Measurements from ENCODE around the gene ZFYVE27.
"Not testable (repeated sequence)": the region's sequence is repeated elsewhere in the genome, so short reads cannot be mapped to it uniquely, and the experiment has no call there.

Gene ZFYVE27, protein sequence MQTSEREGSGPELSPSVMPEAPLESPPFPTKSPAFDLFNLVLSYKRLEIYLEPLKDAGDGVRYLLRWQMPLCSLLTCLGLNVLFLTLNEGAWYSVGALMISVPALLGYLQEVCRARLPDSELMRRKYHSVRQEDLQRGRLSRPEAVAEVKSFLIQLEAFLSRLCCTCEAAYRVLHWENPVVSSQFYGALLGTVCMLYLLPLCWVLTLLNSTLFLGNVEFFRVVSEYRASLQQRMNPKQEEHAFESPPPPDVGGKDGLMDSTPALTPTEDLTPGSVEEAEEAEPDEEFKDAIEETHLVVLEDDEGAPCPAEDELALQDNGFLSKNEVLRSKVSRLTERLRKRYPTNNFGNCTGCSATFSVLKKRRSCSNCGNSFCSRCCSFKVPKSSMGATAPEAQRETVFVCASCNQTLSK

DNA sequence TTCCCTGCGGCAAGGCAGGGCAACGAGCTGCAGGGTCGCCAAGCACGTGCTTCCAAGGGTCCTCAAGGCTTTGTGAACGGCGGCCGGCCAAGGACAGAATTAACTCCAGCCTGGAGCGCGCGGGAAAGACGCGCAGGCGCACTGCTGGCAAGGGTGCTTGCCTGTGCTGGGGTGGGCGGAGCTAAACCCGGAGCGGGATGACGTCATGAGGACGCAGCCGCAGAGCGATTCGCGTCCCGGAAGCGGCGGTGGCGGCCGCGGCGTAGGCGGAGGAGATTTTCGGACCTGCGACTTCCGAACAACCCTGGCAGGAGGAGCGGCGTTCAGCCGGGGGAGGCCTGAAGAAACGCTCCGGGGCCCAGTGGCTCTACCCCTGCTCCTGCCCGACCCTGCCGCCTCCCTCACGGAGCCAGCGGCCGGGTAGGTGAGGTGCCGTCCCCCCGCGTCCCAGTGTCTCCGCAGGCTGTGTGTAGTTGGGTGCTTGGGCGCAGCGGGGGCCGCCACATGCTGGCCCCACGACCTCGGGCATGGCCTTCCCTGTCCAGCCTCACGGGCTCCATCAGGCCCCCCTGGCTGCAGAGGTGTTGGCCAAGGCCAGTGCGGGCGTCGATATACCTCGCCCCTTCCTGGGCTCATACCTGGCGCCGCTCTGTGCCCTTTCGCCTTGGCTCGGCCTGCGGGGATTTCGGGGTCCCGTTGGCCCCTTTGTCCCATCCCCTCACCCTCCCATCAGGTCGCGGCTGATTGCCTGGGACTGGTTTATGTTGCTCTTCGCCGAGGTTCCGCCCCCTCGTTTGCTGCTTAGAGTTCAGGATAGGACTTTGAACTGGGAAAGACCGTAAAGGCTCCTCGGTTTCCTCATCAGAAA lies at the start of gene ZFYVE27:
Gene ZFYVE27, plus strand, starts transcription at position 227 of the 868 bp plus-strand sequence. CDS start 1,350 bp downstream, outside the sequence.
- peak; percentile 85 for DNase-seq

DNA sequence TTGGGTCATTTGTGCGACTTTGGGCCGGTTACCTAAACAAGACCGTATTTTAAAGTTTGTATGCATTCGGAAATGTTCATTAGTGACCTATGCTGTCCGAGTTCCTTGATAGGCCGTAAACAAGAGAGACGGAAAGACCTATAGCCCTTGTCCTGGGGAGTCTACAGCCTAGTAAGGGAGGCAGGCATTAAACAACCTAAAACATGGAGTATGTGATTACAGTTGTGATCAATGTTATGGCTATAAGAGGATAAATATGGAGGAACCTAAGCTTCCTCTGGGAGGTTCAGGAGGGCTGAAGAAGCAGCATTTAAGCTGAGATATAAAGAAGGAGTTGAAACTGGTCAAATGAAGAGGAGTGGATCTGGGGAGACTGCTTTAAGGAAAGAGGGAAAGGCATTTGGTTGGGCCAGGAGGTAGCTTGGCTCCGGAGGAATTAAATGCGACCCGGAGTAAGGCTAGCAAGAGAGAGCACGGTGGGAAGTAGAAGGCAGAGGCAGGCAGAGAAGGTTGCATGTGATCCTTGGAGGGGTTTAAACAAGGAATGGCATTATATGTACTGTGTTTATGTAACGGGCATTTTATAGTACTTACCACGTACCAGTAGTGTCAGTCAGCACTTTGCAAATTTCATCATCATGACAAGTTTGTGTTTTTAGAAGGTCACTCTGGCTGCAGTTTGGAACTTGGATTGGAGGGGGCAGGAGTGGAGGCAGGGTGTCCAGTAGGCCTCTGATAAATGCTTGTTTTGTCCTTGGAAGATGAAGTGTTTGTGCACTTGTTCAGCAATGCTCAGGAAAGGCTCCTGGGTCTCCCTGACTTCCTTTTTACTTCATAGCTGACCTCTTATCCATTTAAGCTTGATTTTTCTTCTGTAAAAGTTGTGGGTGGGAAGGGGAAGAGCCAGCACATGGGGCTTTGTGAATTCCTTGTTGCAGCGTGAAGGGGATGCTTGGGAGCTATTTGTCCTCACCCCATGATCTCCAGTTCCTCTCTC lies 48.8 kb upstream of the ZFYVE27 start:
- DNase-seq = no peak

DNA sequence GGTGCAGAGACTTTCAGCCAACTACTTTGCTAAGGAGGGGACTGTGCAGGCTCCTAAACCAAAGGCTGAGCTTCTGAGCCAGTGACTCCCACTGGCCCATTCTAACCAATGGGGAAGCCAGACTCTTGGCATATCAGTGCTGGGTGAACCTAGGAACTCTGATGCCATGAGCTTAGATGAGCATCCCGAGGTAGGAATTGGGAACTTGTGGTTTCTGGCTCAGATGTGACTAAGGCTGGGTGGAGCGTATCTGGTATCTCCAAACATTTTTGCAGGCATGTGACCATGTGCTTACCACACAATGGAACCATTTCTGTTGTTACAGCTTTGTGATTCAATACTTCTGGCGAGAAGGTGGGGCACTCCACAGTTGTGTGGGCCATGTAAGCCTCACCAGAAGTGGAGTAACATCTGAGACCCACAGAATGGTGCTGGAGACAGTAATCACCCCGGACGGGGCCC lies 47.3 kb upstream of the ZFYVE27 start:
- no peak for DNase-seq

DNA sequence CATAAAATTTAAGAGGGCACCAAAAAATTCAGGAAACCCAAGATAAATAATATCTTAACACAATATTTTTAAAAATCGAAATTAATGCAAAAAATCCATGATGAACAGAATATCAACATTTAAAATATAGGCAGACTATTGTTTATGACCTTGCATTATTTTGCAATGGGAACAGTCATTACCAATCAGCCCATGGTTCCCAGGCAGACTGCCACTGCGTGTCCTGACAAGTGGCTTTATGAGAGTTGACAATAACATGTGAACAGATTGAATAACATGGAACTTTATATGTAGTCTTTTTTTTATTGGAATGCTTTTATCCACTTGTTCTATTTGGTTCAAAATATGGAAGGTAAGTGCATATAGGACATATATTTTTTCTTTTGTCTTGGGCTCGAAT lies 46.8 kb upstream of the ZFYVE27 start:
- no peak for DNase-seq

DNA sequence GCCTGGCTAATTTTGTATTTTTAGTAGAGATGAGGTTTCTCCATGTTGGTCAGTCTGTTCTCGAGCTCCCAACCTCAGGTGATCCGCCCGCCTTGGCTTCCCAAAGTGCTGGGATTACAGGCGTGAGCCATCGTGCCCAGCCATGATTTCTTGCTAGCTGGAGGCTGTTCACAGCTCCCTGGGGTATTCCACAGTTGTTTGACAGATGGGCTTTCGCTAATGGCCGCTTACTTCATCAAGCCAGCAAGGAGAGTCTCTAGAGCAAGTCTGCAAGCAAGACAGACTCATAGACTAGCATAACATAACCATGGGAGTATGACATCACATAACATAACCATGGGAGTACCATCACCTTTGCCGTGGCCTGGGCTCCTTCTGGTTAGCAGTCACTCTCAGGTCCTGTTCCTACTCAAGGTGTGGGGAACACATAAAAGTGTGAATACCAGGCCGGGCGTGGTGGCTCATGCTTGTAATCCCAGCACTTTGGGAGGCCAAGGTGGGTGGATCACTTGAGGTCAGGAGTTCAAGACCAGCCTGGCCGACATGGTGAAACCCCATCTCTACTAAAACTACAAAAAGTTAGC lies 38.8 kb upstream of the ZFYVE27 start:
- DNase-seq = not testable (repeated sequence)

GRCh38 chr10:97701438-97702069 lies 35.4 kb upstream of the ZFYVE27 start:
- peak; percentile 43 for DNase-seq

- no peak for DNase-seq
Measured at GRCh38 chr10:97703398-97704067, 33.4 kb upstream of the ZFYVE27 start.

DNA sequence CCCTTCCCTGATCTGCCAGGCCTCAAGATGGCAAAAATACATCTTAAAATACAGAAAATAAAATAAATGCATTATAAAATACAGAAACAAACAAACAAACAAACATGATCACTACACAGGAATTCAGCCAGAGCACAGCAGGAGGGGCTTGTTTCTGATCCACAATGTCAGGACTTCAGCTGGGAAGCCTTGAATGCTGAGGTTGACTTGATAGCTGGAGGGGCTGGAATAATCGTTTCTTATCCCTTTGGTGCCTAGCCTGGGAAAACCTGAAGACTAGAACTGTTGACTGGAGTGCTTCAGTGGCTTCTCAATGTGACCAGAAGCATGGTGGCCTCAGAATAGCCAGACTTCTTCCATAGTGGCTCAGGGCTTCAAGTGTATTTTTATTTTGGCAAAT lies 32.6 kb upstream of the ZFYVE27 start:
- DNase-seq = no peak

DNA sequence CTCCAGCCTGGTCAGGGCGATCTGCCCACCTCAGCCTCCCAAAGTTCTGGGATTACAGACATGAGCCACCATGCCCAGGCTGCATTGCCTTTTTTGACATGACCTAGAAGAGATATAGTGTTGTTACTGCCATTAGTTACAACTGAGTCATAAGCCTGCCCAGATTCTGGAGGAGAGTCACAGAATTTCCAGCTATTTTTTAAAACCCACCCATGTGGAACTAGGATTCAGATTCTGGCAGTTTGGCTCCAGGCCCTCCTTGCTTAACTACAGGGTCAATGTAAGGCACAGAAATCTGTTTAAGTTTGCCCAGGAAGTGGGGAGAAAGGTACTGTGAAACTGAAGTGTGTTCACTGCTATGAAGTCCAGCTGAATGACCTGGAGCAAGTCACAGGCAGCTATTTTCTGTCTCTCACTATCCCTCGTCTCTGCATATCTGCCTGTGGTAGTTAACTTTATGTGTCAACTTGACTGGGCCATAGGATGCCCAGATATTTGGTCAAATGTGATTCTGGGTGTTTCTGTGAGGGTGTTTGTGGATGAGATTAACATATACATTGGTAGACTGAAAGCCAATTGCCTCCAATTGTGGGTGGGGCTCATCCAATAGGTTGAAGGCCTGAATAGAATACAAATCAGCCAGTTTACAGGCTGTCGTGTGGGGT lies 31.8 kb upstream of the ZFYVE27 start:
- DNase-seq = no peak

- no peak for DNase-seq
Measured at GRCh38 chr10:97707134-97707861, 29.6 kb upstream of the ZFYVE27 start.

DNA sequence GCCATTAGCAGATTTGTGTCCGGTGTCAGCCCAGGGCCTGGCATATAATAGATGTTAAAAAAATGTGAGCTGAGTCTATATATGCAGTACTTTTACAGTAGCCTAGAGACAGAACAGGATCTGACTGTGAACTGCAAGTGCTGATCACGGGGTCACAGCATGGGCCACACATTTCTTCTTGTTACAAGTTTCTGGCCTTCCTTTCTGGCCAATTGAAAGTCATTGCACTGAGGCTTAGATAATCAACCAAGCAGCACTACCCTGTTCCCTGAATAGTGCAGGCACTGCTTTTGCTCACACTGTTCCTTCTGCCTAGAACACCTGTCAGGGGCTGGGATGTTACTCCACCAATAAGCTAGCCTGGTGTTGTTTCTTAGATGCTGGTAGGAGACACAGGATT lies 28.8 kb upstream of the ZFYVE27 start:
- no peak for DNase-seq

DNA sequence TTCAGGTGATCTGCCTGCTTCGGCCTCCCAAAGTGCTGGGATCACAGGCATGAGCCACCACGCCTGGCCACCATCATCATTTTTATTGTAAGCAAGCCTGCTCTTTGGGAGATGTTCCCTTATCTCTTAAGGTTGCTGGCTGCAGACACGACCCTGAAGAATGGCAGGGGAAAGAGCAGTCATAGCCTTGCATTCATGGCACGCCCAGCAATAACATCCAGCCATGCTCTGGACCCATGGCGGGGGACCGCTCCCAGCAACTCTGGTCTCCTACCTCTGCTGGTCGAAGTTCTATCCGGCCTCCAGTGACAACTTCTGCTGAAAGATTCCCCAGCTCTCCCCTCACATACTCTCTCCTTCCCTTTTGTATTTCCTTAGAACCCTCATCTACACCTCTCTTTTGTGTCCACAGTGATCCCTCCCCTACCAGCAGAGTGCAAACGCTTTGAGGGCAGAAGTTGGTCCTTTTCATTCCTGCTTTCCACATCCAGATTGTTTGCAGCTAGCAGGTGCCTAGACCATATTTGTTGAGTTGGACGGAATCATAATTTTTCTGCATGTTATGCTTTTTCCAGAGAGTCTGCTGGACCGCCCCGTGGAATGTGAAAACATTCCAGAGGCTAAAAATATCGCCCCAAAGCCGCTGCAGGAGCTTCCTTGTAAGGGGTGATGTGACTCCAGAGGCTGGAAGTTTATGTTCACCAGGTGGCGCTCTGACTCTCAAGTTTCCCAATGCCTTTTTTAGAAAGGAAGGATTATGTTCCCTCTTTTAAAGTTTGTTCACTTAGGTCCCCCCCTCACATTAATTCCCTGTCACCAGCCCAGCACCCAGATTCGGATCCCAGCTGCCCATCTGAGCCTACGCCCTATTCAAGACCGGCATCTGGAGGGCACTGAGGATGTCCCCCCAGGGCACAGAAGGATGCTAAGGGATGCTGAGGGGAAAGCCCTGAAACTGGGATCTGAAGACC lies 27.7 kb upstream of the ZFYVE27 start:
- DNase-seq = no peak

DNA sequence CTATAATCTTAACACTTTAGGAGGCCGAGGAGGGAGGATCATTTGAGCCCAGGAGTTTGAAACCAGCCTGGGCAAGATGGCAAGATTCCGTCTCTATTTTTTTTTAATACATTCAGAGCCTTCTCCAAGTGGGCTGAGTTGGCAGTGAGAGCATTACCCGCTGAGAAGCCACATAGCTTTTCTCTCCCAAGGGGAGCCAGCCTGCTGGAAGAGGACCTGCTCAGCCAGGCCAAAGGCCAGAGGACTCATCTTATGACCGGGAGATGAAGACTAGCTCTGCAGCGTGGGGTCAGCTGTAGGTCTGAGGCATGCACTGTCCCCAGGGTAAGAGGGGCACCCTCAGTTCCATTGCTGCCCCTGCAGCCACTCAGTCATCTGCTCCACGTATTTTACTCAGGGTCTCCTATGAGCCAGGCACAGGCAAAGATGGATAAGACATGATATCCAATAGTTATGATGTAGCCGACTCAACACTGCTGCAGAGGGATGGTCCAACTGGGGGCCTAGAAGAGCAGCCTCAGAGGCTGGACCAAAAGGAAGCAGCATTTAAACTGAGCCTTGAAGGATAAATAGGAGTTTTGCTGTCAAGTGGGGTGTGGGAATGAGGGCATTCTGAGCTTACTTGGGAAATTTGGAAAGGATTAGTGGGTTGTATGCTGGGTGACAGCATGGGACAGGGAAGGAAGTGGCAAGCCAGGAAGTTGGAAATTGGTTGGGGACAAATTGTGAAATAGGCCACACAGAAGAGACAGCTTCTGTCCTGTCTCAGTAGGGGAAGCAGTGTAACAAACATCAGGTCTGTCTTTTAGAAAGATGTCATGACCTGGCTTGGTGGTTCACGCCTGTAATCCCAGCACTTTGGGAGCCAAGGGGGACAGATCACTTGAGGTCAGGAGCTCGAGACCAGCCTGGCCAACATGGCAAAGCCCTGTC lies 25.0 kb upstream of the ZFYVE27 start:
- DNase-seq = no peak

- DNase-seq = no peak
Measured at GRCh38 chr10:97713339-97713825, 23.5 kb upstream of the ZFYVE27 start, which contains the start of gene MARVELD1. MARVELD1 (plus strand) TSS chr10:97713730; CDS start chr10:97713877, 147 bp downstream.

GRCh38 chr10:97713826-97714400 lies 23.0 kb upstream of the ZFYVE27 start:
- DNase-seq = peak; percentile 18

DNA sequence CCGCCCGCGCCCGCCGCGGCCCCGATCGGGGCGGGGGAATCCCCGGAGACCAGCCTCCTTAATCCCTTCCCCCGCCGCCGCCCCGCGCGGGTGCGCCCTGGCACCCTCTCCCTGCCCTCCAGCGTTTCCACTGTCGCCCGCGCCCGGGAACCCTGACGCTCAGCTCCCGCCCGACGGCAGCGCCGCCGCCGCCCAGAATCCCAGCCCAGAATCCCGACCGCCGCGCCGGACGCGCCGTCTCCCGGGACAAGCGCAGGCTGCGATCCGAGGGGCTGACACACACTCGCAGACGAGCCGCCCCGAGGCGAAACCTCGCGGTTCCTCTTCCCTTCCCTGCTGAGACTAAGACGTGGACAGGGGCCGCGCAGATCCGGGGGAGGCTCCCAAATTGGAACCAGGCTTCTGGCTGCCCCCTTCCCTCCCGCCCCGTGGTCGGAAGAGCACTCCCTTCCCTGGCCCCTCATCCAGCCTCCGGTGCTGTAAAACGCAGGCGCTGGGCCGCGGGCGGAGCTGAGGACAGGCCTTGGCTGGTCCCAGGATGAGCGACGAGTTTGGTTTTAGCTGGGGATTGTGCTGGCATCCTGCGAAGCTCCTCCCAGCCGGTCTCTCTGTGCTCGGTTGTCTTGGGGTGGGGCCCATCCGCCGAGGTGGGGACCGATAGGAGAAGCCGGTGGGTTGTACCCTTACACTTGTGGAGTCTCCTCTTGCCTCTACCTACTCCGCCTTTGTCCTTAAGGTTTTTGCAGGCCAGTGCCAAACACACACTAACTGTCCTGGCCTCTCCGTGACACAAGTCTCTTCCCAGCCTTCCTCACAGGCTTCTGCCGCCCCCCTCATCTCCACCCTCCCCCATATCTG lies 22.3 kb upstream of the ZFYVE27 start:
- no peak for DNase-seq
